ENCODE data around the gene LZTS3.

DNA sequence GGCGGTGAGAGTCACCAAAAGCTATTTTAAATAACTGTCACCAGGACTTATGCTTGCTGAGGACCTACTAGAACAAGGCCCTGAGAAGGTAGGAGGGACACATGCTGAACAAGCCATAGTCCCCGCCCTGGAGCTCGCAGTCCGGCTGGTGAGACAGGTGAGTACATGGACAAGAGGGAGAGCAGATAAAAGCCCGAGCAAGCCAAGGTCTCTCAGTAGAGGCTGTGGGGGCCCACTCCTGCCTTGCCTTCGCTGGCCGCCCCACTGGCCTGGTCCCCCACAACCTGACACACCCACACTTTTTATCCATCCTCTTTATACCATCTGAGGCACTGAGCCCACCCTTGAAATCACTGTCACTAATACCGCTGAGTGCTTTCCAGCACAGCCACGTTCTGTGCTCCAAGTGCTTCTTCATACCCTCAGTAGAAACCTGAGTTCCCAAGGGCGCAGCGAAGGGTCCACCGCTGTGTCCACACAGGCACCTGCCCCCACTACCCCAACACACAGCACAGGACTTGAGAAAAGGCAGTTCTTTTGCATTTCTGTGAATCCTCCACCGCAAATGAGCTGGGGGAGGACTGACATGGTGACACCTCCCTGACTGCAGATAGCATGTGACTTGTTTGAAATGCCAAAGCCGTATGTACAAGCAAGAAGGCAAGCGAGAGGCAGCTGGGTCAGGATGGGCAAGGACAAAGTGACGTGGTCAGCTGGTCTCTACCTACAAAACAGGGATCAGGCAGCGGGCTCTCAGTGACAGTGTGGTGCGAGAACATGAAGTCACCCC, 19.1 kb upstream of the LZTS3 start:
- TF ChIP-seq POLR2A (IDR thresholded peaks at IDR 0.05; ENCODE audit: low read length) (no peak), GATA1 (IDR thresholded peaks at IDR 0.05; ENCODE audit: low read depth, low read length) (no peak)

Data from erythroblast (primary cell).